Muscle layer of colon (tissue), 2 donors: Measurements from ENCODE around the gene PML.
"Not testable (repeated sequence)": the region's sequence is repeated elsewhere in the genome, so short reads cannot be mapped to it uniquely, and the experiment has no call there.

Experiments used
- H3K27ac ChIP-seq: one replicate; pipeline ENCODE4 v1.7.0; 2013; ENCODE audit warnings: low read depth, mild to moderate bottlenecking, low read length, moderate library complexity
- H3K27me3 ChIP-seq, 2 donors: one replicate each; pipeline ENCODE4 v1.7.0; 2013; ENCODE audit warnings: low read length in 2 of 2, mild to moderate bottlenecking in 2 of 2; ENCODE audit not compliant: insufficient read depth in 2 of 2, control insufficient read depth in 1 of 2
- H3K36me3 ChIP-seq: one replicate; pipeline ENCODE4 v1.7.0; 2013; ENCODE audit warnings: mild to moderate bottlenecking, low read length; ENCODE audit not compliant: insufficient read depth
- H3K4me1 ChIP-seq: one replicate; pipeline ENCODE4 v1.7.0; 2013; ENCODE audit warnings: mild to moderate bottlenecking, low read length; ENCODE audit not compliant: insufficient read depth
- H3K4me3 ChIP-seq, 2 donors: one replicate each; pipeline ENCODE4 v1.7.0; 2013; ENCODE audit warnings: low read length in 2 of 2, low read depth in 1 of 2, mild to moderate bottlenecking in 1 of 2, moderate library complexity in 1 of 2
- H3K9ac ChIP-seq: one replicate; pipeline ENCODE4 v1.7.0; 2013; ENCODE audit warnings: low read length
- H3K9me3 ChIP-seq: one replicate; pipeline ENCODE4 v1.7.0; 2013; ENCODE audit warnings: mild to moderate bottlenecking, low read length
- donor health status: abdominal sarcoma.
- donor health status: Adenocarcinoma of cecum.

Gene PML

GRCh38 chr15:74094567-74094966 lies 100.1 kb downstream of the PML start:
- not testable (repeated sequence) for H3K4me1 ChIP-seq, H3K9me3 ChIP-seq, H3K9ac ChIP-seq, H3K27me3 ChIP-seq, H3K27ac ChIP-seq, H3K36me3 ChIP-seq, H3K4me3 ChIP-seq

DNA sequence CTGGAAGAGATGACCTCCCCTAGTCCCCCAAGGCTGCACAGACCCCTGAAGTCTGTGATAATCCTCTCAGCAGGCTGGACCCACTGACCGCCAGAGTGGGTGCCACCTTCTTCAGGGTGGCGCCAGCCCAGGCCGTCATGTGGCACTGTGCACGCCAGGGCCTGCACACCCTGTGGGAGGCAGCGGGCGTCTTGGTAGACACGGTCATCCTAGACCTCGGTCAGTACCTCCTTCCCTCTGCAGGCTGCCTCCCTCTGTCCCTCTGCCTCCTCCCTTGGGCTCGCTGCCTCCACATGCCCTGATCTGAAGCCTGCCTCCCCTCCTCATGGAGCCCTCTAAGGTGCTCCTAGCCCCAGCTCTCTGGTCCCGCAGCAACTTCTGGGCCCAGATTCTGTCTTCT lies 101.1 kb downstream of the PML start:
- H3K4me1 ChIP-seq, H3K9me3 ChIP-seq, H3K36me3 ChIP-seq, H3K27ac ChIP-seq, H3K27me3 ChIP-seq, H3K4me3 ChIP-seq, H3K9ac ChIP-seq: not testable (repeated sequence)

DNA sequence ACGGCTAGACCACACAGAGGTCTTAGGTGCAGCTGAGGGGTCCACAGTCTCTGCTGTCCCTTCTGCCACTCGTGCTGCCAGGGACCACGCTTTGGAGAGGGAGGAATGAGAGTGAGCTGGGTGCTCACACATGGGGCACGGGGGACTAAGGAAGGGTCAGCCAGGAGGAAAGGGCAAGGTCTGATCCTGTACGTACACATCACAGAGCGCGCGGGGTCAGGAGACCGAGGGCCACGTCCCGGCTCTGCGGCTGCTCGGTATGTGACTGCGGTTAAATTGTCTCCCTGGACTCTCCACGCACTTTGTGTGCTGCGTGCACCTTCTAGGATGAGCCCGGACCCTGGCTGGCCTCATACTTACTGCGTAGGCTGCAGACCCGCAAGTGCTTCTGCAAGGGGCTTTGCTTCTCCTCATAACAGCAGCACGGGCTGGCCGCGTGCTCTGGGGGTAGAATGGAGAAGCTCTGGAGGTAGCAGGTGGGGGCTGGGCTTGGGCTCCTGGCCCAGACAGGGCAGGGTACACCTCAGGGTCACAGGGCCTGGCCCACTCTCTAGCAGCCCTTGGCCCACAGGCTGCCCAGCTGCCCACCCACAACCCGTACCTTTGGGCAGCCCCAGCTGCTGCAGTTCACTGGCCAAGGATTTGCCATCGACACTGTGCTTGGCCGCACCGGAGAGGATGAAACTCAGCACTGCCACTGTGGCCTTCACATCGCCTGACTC lies 102.4 kb downstream of the PML start:
- not testable (repeated sequence) for H3K9ac ChIP-seq, H3K36me3 ChIP-seq, H3K4me1 ChIP-seq, H3K9me3 ChIP-seq, H3K27ac ChIP-seq, H3K27me3 ChIP-seq, H3K4me3 ChIP-seq
